Stomach smooth muscle (tissue), 2 donors: Measurements from ENCODE around the gene FBXO47.

Experiments used
- H3K27ac ChIP-seq: one replicate; pipeline ENCODE4 v1.7.0; 2013; ENCODE audit warnings: mild to moderate bottlenecking, low read length, inconsistent platforms
- H3K27me3 ChIP-seq, 2 donors: one replicate each; pipeline ENCODE4 v1.7.0; 2013; ENCODE audit warnings: low read length in 2 of 2; ENCODE audit not compliant: insufficient read depth in 2 of 2, control insufficient read depth in 1 of 2
- H3K36me3 ChIP-seq, 2 donors: one replicate each; pipeline ENCODE4 v1.7.0; 2013; ENCODE audit warnings: low read length in 2 of 2; ENCODE audit not compliant: control insufficient read depth in 2 of 2, insufficient read depth in 2 of 2
- H3K4me1 ChIP-seq: one replicate; pipeline ENCODE4 v1.7.0; 2013; ENCODE audit warnings: low read length; ENCODE audit not compliant: control insufficient read depth, insufficient read depth
- H3K4me3 ChIP-seq, 2 donors: one replicate each; pipeline ENCODE4 v1.7.0; 2013; ENCODE audit warnings: low read length in 2 of 2
- H3K9ac ChIP-seq, 2 donors: one replicate each; pipeline ENCODE4 v1.7.0; 2013; ENCODE audit warnings: low read length in 2 of 2, mild to moderate bottlenecking in 1 of 2
- H3K9me3 ChIP-seq, 2 donors: one replicate each; pipeline ENCODE4 v1.7.0; 2013; ENCODE audit warnings: low read length in 2 of 2; ENCODE audit not compliant: control insufficient read depth in 2 of 2
- donor health status: healthy.
- donor health status: Pancreatic carcinoma.

The FBXO47 gene

DNA sequence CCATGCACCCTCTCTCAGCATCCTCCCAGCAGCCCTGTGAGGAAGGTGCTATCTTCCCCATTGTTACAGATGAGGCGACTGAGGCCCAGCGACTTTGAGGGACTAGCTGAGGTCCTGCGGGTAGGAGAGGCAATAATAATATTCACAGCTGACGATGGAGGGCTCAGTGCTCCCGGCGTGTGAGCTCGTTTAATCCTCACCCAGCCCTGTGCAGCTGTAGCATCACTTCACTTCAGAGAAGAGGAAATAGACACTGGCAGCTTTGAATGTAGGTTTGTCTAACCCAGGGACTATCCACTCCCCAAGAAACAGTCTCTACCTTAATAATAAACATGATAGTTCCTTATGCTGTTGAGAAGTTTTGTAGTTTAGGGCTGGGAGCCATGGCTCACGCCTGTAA, 75.8 kb downstream of the FBXO47 start:
- no peak overlapping the region for H3K27ac ChIP-seq
- no peak overlapping the region for H3K9ac ChIP-seq
- no peak overlapping the region for H3K4me3 ChIP-seq
- H3K4me1 ChIP-seq = peaks cover 38% of the 10 kb centered on the region
- H3K36me3 ChIP-seq = peaks cover 33 to 36% of the 10 kb centered on the region in 2 donors
- H3K27me3 ChIP-seq = no peaks in the 10 kb centered on the region
- H3K9me3 ChIP-seq = no peaks in the 10 kb centered on the region

DNA sequence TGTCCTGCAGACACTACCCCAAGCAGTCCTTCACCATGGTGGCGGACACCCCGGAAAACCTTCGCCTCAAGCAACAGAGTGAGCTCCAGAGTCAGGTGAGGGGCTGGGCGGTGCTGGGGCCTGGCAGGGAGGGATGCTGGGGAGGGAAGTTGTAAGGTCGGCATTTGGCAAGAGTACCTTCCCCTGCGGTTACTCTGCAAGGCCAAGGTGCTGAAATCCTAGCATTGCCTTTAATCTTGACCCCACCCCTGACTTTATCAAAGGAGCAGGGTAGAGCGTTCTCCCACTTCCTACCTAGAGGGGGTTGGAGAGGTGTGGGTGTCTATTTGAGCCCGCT, 76.8 kb downstream of the FBXO47 start:
- H3K9ac ChIP-seq = no peak overlapping the region

DNA sequence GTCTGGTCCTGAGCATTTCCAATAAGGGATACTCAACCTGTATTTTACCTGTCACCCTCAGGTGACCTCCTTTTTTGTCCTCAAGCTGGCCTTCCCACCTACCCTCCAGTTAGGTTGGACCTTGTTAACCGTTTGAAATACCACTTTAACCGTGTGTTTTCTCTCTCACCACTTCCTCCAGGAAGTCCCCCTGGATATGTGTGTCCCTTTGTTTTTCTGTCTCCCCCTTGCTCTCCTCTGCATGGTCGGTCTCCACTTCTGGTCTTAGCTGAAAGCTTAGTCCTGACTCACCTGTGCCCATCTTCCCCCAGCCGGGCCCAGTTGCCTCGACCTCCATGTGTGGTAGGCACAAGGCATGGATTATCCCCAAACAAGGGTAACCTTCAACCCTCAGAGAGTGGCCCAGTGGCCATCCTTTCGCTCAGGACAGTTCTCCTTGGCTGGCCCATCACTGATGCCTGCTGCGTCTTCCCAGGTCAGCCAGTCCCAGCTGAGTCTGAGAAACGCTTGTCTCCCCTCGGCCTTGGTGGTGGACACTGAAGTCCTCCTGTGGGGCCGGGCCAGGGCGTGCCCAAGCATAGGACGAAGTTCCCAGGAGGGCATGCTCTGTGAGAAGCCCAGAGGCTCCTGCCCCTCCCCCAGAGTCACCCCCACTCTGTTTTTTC, 77.3 kb downstream of the FBXO47 start:
- no peaks in the 10 kb centered on the region for H3K27me3 ChIP-seq
- H3K4me3 ChIP-seq = no peak overlapping the region
- H3K4me1 ChIP-seq = peaks cover 45% of the 10 kb centered on the region
- no peak overlapping the region for H3K9ac ChIP-seq
- no peaks in the 10 kb centered on the region for H3K9me3 ChIP-seq
- no peak overlapping the region for H3K27ac ChIP-seq
- peaks cover 33 to 35% of the 10 kb centered on the region in 2 donors for H3K36me3 ChIP-seq

More for the DNA sequence above, 76.8 kb downstream of the FBXO47 start:
- peaks cover 33 to 35% of the 10 kb centered on the region in 2 donors for H3K36me3 ChIP-seq
- H3K27me3 ChIP-seq = no peaks in the 10 kb centered on the region
- H3K9me3 ChIP-seq = no peaks in the 10 kb centered on the region
- H3K4me3 ChIP-seq = no peak overlapping the region
- no peak overlapping the region for H3K27ac ChIP-seq
- H3K4me1 ChIP-seq = peaks cover 40% of the 10 kb centered on the region

DNA sequence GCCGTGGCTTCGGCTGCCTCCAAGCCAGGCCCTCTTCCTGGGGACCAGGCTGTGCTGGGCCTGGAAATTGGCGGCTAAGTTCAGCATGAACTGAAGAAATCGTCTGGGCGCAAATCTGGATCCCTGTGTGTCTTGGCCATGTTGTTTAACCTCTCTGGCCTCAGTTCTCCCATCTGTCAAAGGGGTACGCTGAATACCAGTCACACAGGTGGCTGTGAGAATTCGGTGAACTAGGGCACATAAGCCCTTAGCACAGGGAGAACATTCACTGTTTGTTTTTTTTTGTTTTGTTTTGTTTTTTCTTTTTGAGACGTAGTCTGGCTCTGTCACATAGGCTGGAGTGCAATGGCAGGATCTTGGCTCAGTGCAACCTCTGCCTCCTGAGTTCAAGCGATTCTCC, 78.4 kb downstream of the FBXO47 start:
- H3K9ac ChIP-seq = no peak overlapping the region
- H3K9me3 ChIP-seq = no peaks in the 10 kb centered on the region
- H3K4me3 ChIP-seq = no peak overlapping the region
- H3K4me1 ChIP-seq = peaks cover 45% of the 10 kb centered on the region
- no peak overlapping the region for H3K27ac ChIP-seq
- peaks cover 33% of the 10 kb centered on the region in 2 donors for H3K36me3 ChIP-seq
- no peaks in the 10 kb centered on the region for H3K27me3 ChIP-seq

DNA sequence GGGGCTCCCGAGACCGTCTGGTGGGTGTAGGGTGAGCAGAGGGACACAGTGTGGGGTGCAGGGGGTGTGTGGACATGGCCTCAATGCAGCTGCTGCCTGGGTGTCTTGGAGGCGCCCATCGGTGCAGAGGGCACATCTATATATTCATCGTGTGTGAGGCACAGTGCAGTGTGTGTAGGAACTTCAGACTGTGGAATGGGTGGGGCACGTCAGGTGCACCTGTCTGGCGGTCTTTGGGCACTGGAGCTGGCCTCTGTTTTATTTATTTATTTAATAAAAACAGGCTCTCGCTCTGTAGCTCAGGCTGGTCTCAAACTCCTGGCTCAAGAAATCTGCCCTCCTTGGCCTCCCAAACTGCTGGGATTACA, 80.6 kb downstream of the FBXO47 start:
- H3K9me3 ChIP-seq = no peaks in the 10 kb centered on the region
- no peak overlapping the region for H3K9ac ChIP-seq
- peak overlapping the region in 1 of 2 donors; percentile 15 for H3K4me3 ChIP-seq
- no peak overlapping the region for H3K27ac ChIP-seq
- H3K4me1 ChIP-seq = peaks cover 52% of the 10 kb centered on the region
- no peaks in the 10 kb centered on the region for H3K27me3 ChIP-seq
- peaks cover 19 to 25% of the 10 kb centered on the region in 2 donors for H3K36me3 ChIP-seq
